Measurements from ENCODE around the gene TMEM181. TPM values are rescaled to one million over a fixed set of nuclear protein-coding genes. Genes with fewer than 3 reads are reported as not detected.
"Not testable (repeated sequence)": the region's sequence is repeated elsewhere in the genome, so short reads cannot be mapped to it uniquely, and the experiment has no call there.

Gene TMEM181, protein sequence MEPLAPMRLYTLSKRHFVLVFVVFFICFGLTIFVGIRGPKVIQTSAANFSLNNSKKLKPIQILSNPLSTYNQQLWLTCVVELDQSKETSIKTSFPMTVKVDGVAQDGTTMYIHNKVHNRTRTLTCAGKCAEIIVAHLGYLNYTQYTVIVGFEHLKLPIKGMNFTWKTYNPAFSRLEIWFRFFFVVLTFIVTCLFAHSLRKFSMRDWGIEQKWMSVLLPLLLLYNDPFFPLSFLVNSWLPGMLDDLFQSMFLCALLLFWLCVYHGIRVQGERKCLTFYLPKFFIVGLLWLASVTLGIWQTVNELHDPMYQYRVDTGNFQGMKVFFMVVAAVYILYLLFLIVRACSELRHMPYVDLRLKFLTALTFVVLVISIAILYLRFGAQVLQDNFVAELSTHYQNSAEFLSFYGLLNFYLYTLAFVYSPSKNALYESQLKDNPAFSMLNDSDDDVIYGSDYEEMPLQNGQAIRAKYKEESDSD
- 10.6 TPM for total RNA-seq
- long read RNA-seq, partial matches to known transcripts: 9 of 21 reads
- long read RNA-seq, other reads (novel, unspliced or antisense): 12 of 21 reads

DNA sequence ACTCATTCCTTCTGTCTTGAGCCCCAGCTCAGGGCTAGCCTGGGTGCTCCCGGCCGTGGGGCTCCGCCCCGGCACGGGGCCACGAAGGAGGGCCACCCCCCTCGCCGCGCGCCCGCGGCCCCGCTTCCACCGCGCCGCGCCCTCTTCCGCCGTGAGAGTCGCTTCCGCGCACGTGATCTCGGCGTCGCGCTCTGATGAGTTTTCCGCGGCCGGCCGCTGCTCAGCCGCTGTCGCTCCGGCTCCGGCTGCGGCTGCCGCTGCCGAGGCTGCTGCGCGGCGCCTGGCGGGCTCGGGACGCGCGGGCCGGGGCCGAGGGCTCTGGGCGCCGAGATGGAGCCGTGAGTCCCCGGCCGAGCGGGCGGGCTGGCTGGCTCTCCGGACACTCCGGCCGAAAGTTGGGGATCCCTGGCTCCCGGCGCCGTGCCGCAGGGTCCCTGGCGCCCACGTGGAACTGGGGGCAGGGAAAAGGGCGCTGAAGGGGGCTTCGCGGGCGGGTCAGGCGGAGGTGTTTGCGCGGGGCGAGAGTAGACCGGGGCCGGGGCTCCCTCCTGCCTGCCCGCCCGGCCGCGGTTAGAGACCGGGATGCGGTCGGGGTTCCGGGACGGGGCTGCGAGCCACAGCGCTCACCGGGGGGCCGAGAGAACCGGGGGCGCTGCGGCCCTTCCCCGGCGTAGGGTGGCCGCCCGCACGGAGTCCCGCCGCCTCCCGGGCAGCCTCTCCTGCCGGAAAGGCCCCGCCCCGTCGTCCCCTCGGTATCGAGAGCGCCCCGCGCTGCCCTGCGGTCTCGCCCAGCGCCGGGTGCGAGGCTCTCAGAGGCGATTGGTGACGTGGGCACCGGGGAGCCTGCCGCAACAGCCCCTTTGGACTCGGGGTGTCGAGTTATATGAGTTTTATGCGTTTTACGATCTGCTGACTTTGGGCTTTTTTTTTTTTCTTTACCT, at the start of gene TMEM181:
Gene TMEM181, plus strand, starts transcription at position 197 of the 941 bp plus-strand sequence. Its CDS starts 134 bp downstream, at position 331.
- intact Hi-C loops (cut with DNase I): no loop called here
- peak; percentile 93 for DNase-seq (ENCODE audit: low spot score)

DNA sequence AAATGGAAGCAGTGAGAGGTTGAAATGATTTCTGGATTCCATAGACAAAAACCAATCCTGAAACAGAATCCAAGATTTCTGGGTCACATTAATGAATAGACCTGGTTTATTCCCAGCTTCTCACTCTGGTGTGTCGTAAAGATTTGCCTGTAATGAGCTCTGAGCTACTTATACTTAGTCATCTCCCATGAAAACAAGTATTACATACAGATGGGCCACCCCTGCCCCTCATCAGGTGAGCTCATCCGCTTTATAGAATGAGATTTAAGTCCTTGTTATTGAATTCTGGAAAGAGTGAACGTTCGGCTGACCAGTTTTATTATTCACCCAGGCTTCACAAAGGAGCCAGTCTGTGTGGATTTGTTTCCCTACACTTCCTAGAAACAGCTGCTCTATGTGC, 47.1 kb upstream of the TMEM181 start:
- no peak for DNase-seq (ENCODE audit: low spot score)
- intact Hi-C loops (cut with DNase I): no loop called here

- no peak for DNase-seq (ENCODE audit: low spot score)
- intact Hi-C loops (cut with DNase I): no loop called here
Measured at GRCh38 chr6:158514176-158514575, 45.7 kb upstream of the TMEM181 start.

DNA sequence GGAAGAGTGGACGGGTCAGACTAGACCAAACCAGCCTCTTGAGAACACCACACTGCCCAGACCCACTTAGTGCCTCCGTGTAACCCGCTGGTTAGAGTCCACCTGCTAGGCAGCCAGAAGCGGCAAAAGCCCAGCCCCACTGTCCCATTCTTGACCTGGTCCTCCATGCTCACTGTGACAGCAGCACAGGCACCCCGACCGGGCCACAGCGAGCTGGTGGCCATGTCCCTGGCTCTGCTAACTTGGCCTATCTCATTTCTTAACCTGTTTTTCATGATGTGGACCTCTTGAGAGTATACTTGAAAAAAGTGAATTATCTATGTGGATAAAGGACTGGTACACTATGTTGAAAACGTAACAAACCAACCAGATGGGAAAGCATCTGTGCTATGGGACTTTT, 44.9 kb upstream of the TMEM181 start:
- DNase-seq (ENCODE audit: low spot score): no peak
- intact Hi-C loops (cut with DNase I): no loop called here

- DNase-seq (ENCODE audit: low spot score): no peak
- intact Hi-C loops (cut with DNase I): no loop called here
Measured at GRCh38 chr6:158516098-158516497, 43.8 kb upstream of the TMEM181 start.

DNA sequence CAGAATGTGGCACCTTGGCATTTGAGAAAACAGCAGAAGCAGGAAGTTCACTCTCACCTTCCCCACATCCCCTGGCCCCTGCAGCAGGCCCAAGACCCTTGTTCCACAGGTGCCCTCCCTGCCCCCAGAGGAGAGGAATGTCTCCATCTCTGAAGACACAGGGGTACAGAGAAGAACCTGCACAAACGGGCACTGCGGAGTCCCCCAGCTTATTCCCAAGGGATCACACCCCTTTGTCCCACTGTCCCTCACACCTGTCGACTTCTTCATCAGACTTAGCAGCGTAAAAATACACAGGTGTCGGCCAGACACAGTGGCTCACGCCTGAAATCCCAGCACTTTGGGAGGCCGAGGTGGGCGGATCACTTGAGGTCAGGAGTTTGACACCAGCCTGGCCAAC, 42.9 kb upstream of the TMEM181 start:
- intact Hi-C loops (cut with DNase I): no loop called here
- DNase-seq (ENCODE audit: low spot score): no peak

DNA sequence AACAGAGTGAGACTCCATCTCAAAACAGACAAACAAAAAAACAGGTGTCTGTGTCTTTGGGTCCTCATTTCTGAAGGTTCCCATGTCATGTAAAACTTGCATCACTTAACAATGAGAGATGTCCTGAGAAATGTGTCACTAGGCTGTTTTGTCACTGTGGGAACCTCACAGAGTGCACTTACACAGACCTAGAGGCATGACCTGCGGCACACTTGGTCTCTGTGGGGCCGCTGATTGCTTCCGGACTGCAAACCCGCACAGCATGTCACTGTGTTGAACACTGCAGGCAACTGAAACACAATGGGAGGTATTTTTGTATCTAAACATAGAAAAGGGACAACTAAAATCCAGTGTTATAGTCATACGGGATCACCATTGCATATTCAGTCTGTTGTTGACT, 42.3 kb upstream of the TMEM181 start:
- DNase-seq (ENCODE audit: low spot score): no peak
- intact Hi-C loops (cut with DNase I): no loop called here

DNA sequence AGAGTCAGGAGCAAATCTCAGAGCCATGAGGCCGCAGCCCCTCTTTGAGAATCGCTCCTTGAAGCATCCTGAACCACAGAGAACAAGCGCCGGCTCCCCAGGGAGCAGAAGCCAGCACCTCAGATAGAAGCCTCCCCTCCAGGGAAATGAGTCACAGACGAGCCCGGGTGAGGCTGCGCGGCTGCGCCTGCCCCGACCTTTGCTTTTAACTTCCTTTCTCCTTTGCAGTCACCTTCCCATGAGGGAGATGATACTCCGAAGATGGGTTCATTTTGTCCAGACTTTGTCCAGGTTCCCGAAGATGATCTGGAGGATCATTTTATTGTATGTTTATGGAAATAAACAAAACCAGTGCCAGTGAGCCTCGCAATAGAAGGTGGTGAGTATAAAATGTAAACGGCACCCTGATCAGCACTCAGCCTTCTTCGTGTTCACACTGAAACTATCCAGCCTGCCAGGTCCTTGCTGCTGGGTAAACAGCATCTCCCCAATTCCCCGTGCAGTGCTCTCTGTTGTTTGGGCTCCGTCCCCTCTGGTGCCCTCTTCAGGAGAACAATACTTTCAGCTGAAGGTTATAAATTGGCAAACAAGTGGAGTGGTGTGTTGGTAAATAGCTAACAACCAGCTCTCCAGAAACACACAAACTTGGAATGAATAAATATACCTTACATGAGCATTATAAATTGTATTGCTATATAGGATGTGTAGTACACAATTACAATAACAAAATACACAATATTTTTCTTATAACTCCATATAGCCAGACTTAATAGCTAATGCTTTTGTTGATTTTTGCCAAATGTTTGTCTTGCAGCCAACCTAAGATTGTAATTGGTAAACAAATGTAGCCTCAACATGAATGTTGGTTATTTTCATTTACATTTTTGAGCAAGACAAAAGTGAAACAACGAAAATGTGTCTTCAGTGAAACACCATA, 41.4 kb upstream of the TMEM181 start:
- DNase-seq (ENCODE audit: low spot score): no peak
- intact Hi-C loops (cut with DNase I): loop anchor here (2.0 kb wide), 1 partner anchor 298 kb away; no protein-coding TSS in a partner anchor

DNA sequence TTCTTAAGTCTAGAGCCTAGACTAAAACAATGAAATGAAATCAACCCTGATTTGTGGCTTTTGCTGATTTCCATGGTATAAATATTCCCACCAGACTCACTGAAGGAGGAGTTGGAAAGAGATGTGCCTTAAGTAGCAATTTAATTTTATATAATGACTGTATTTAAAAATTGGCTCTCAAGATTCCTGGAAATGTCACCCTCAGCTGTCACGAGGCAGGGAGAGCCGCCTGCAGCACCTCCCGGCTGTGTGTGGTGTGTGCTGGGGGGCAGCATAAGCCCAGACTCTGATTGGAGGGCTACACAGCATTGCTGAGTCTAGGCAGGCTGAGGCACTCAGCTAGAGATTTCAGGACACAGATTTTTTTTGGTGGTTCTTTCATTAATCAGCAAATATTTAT, 40.6 kb upstream of the TMEM181 start:
- intact Hi-C loops (cut with DNase I): loop anchor here (2.0 kb wide), 1 partner anchor 298 kb away; no protein-coding TSS in a partner anchor

DNA sequence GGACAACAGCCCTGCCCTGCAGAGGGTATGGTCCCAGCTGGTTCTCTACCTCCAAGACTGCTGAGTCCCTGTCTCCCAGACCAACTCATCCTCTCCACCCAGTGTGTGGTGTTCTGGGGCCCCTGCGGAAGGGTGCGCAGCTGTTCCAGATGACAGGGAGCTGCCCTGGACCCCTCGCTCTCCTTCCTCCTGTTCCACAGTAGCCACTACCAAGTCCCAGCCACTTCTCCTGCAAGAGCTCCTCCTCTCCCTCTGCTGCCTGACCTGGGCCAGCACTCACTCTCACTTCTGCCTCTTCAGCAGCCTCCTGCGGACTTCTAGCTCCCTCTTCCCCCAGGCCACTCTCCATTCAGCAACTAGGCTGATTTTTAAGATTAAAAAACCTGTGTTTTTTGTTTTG, 40.1 kb upstream of the TMEM181 start:
- DNase-seq (ENCODE audit: low spot score): no peak
- intact Hi-C loops (cut with DNase I): loop anchor here (2.0 kb wide), 1 partner anchor 299 kb away; no protein-coding TSS in a partner anchor

More for the DNA sequence above, 40.6 kb upstream of the TMEM181 start:
- no peak for DNase-seq (ENCODE audit: low spot score)

DNA sequence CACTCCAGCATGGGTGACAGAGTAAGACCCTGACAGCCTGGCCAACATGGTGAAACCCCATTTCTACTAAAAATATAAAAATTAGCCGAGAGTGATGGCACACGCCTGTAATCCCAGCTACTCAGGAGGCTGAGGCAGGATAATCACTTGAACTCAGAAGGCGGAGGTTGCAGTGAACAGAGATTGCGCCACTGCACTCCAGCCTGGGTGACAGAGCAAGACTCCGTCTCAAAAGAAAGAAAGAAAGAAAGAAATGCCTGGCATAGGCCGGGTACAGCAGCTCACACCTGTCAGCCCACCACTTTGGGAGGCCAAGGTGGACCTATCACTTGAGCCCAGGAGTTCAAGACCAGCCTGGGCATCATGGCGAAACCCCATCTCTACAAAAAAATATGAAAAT, 38.9 kb upstream of the TMEM181 start:
- intact Hi-C loops (cut with DNase I); DNase-seq (ENCODE audit: low spot score): not testable (repeated sequence)

- intact Hi-C loops (cut with DNase I): no loop called here
- no peak for DNase-seq (ENCODE audit: low spot score)
Measured at GRCh38 chr6:158521759-158522158, 38.1 kb upstream of the TMEM181 start.

DNA sequence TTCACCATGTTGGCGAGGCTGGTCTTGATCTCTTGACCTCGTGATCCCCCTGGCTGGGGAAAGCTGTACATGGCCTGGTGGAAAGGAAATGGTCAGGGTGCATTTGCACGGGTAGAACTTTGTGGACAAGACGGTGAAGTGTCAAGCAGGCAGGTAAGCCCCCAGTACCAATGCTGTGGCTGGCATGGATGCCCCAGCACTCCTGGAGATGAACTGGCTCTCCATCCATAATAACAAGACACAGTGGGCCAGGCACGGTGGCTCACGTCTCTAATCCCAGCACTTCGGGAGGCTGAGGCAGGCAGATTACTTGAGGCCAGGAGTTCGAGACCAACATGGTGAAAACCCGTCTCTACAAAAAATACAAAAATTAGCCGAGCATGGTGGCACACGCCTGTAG, 37.3 kb upstream of the TMEM181 start:
- intact Hi-C loops (cut with DNase I): no loop called here

GRCh38 chr6:158524311-158524710, 35.6 kb upstream of the TMEM181 start:
- DNase-seq (ENCODE audit: low spot score): no peak
- intact Hi-C loops (cut with DNase I): no loop called here

More for the DNA sequence above, 37.3 kb upstream of the TMEM181 start:
- no peak for DNase-seq (ENCODE audit: low spot score)

DNA sequence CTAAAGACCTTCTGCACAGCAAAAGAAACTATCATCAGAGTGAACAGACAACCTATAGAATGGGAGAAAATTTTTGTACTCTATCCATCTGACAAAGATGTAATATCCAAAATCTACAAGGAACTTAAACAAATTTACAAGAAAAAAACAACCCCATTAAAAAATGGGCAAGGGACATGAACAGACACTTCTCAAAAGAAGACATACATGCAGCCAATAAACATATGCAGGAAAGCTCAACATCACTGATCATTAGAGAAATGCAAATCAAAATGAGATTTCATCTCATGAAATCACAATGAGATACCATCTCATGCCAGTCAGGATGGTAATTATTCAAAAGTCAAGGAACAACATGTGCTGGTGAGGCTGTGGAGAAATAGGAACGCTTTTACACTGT, 32.0 kb upstream of the TMEM181 start:
- intact Hi-C loops (cut with DNase I); DNase-seq (ENCODE audit: low spot score): not testable (repeated sequence)

DNA sequence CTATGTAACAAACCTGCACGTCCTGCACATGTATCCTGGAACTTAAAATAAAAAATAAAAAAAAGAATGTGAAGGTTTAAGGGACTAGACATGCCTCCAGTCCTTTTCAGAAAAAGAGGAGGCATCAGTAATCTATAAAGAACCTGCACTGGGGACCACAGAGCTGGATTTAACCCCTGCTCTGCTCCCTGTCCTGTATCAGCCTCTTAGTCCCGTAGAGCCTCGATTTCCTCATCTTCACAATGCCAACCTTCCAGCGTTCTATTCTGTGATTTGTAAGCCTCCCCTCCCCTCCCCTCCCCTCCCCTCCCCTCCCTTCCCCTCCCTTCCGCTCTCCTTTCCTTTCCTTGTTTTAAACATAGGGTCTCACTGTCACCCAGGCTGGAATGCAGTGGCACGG, 31.1 kb upstream of the TMEM181 start:
- no peak for DNase-seq (ENCODE audit: low spot score)
- intact Hi-C loops (cut with DNase I): no loop called here

DNA sequence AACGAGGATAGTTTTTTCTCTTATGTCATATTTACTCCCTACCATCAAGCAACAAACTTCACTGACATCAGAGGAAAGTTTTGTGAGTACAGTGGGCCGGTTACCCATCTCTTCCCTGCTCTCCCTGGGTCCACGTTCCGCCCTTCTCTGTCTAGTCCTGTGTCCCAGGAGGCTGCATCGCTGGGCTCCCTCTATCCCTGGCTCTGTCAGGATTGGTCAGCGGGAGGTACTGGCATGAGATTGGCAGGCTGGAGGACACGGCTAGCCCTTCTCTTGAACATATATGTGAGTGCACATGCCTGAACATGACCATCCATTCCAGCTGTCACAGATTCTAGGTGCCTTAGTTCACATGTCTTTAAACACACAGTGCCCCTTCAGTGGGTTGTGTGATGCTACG, 30.3 kb upstream of the TMEM181 start:
- no peak for DNase-seq (ENCODE audit: low spot score)
- intact Hi-C loops (cut with DNase I): no loop called here

DNA sequence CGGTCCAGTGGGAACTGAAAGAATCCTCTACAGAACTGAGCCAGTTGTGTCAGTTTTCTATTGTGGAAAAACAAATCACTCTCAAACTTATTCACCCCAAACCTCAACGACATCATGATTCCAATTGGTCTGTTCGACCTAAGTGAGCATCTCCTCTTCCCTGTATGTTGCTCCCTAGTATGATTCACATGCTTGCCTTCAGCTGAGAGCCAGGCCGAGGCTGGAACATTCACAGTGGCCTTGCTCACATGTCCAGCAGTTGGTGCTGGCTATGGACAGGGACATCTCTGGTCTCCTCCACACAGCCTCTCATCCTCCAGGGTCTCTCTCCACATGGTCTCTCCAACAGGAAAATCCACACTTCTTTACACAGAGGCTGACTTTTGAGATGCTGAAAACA, 28.3 kb upstream of the TMEM181 start:
- intact Hi-C loops (cut with DNase I): no loop called here

DNA sequence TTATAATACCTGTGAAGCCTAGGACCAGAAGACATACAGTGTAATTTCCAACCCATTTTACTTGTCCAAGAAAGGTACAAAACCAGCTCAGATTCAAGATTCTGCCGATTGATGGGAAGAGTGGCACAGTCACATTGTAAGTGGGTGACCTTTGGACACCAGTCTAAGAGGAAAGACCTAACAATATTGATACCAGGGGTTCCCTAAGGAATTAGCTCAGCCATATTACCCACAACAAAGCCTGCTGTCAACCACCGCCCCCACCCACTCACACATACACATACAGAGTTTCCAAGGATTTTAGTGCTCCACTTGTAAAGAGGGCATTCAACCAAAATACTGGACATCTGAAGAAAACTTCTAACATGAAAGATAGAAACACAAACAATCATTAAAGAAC, 27.9 kb upstream of the TMEM181 start:
- intact Hi-C loops (cut with DNase I): no loop called here
- no peak for DNase-seq (ENCODE audit: low spot score)

More for the DNA sequence above, 28.3 kb upstream of the TMEM181 start:
- no peak for DNase-seq (ENCODE audit: low spot score)
